EH (cell line): Measurements from ENCODE around the gene HSPB9.

Experiments
- DNase-seq: peaks from one replicate; pipeline ENCODE4 v3.0.0-alpha.2; 2015; ENCODE audit warnings: low read depth

HSPB9 gene, protein sequence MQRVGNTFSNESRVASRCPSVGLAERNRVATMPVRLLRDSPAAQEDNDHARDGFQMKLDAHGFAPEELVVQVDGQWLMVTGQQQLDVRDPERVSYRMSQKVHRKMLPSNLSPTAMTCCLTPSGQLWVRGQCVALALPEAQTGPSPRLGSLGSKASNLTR

DNA sequence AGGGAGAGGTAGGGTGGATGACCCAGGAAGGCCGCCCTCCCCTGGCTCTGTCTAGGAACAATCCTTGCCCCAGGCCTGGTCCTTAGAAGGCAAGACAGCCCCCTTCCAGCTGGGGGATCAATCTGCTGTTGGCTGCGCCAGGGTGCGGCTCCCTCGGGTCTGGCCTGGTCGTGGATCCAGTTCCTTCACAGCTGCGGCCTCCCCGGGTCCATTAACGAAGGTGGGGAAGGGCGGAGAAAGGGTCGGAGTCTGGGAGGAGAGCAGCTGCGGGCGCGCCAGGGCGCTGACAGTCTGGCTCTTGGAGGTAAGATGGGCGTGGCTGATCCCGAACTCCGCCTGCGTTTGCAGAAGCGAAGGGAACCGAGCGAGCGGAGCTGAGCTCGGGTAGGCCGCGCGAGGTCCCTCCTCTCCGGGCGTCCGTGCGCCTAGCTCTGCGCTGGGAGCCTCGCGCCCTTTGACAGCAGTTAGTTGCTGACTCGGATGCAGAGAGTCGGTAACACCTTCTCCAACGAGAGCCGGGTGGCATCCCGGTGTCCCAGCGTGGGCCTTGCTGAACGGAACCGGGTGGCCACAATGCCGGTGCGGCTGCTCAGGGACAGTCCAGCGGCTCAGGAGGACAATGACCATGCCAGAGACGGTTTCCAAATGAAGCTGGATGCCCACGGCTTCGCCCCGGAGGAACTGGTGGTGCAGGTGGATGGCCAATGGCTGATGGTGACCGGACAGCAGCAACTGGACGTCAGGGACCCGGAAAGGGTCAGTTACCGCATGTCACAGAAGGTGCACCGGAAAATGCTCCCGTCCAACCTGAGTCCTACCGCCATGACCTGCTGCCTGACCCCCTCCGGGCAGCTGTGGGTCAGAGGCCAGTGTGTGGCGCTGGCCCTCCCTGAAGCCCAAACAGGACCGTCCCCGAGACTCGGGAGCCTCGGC, at the start of gene HSPB9:
Gene HSPB9, plus strand, starts transcription at position 434 of the 933 bp plus-strand sequence. Its CDS starts 47 bp downstream, at position 481.
- no peak for DNase-seq

DNA sequence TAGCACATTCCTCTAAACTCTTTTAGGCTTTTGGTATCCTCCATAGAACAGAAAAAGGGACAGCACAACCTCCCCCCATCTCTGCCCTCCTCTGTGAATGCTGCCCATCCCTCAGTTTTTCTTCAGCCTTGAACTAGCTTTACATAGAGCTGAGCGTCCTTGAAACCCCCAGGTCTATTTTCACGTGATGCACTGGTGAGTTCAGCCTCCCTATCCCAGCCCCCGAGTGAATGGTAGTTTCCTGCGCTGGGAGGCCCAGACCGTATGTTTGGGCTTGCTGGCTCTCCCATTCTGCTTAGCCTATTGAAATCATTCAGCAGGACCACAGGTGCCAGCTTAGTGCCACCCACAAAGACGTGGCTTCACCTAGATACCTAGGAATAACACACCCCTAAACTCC, 46.8 kb upstream of the HSPB9 start:
- DNase-seq: no peak

DNA sequence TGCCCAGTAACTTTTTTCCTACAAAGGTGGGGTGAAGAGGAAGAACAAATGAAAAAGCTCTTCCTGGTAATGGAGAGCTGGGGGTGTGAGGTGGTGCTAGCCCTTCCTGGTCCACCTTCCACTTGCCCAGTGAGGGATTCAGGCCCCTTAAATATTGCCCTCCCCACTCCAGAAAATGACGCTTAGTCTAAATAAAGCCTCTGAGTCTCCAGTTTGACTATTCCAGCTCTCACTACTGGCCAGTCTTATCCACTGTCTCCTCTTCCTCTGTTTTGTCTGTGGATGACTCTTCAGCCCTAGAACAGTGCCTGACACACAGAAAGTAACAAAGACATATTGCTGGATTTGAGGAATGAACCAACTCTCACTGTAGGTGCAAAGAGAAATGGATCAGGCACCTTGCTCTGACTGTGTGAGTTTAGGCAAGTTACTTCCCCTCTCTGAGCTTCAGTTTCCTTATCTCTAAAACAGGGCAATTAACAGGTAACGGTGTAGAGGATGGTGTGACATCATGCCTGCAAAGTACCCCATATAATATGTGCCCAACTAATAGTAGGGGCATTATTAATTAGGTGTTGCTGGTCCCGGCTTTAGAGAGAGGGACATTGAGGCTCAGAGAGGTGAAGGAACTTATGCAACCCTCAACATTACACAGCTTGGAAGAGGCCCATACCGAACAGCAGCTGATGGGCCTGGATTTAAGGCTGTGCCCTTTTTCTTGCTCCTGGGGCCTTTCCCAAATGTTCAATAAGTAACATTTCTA, 45.6 kb upstream of the HSPB9 start:
- no peak for DNase-seq

DNA sequence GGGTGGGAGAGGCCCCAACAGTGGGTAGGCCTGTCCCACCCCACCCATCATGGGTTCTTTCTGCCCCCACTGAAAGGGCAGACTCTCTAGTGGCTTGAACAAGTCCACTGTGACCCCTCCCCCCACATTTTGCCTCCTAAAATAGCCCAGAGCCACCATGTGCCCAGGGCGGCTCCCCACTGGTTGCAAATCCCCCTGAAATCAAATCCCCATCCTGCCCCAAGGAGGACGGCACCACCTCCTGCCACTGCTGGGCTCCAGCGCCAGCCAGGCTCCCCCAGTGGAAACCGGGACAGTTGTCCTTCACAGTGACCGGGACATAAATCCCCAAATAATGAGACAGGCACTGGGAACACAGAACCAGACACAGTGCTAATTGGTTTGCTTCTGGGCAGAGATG, 44.8 kb upstream of the HSPB9 start:
- DNase-seq: no peak

DNA sequence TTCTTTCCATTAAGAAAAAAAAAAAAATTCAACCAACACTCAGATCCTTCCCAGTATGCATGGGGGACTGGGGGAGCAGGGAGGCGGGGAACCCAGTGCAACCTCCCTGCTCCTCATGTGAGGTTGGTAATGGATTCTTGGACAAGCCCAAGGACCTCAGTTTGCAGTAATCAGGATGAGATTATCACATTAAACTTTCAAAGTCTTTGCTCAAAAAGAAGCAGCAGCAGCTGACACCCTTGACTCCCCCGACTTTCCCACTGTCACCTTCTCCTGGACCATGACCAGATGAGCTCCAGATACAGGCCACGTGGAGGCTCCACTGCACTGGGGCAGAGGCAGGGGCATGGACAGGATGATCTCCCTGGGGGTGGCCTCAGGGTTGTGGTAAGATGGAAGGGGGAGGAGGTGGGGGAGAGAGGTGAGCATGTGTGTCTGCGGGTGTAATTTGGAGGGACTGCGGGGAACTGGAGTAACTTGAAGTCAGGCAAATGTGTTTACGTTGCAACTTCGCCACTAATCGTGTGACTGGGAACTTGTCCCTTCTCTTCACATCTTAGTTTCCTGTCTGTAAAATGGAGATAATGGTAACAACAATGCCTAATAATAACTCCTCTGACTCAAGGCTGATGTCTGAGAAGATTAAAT, 44.1 kb upstream of the HSPB9 start:
- peak; percentile 11 for DNase-seq

GRCh38 chr17:42079541-42079940, 43.1 kb upstream of the HSPB9 start:
- DNase-seq: no peak

DNA sequence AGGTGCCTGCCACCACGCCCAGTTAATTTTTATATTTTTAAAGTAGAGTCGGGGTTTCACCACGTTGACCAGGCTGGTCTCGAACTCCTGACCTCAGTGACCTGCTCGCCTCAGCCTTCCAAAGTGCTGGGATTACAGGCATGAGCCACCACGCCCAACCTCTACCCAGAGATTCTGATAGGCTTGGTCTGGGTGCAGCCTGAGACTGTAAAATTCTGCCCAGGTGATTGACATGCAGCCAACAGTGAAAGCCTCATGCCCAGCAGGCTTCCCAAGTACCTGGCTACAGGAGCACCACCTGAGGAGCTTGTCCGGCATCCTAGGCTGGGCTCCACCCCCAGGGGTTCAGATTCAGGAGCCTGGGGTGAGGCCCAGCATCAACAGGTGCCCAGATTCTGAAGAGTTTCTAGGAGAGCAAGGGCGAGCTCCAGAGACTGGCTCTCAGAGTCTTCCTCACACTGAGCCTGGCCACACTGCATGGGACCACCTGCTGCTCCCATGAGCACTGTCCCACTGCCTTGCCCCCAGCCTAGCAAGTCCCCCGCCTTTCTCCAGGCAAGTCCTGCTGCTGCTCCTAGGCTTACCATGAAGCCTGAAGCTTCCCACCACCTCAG, 41.0 kb upstream of the HSPB9 start:
- no peak for DNase-seq

DNA sequence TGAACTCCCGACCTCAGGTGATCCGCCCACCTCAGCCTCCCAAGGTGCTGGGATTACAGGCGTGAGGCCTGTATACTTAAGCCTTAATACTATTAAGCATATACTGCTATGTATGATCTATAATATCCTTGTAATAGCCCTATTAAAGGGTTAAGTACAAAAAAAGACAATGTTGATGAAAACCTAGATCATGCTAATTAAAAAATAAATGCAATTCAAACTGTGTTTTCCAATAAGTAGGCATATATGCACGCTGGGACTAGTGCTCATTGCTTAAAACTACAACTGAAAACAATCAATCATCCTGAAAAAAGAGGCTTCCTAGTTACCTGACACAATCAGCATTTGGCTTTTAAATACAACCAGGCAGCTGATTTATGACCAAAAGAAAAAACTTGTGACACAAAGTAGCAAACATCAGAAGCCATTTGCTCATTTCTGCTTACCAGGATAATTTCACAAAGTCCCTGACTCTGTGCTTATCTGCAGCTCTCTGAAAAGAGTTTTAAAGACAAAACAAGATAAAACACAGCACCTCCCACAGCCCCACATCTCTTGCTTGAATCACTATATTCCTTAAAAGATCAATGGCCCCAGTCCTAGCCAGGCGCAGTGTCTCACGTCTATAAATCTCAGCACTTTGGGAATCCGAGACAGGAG, 35.4 kb upstream of the HSPB9 start:
- no peak for DNase-seq

- no peak for DNase-seq
Observed at GRCh38 chr17:42087736-42088705, 34.6 kb upstream of the HSPB9 start.

- DNase-seq: no peak
Observed at GRCh38 chr17:42088736-42089135, 33.9 kb upstream of the HSPB9 start.

- no peak for DNase-seq
Observed at GRCh38 chr17:42090964-42091790, 31.4 kb upstream of the HSPB9 start.

- DNase-seq: no peak
Observed at GRCh38 chr17:42092939-42093338, 29.7 kb upstream of the HSPB9 start.

DNA sequence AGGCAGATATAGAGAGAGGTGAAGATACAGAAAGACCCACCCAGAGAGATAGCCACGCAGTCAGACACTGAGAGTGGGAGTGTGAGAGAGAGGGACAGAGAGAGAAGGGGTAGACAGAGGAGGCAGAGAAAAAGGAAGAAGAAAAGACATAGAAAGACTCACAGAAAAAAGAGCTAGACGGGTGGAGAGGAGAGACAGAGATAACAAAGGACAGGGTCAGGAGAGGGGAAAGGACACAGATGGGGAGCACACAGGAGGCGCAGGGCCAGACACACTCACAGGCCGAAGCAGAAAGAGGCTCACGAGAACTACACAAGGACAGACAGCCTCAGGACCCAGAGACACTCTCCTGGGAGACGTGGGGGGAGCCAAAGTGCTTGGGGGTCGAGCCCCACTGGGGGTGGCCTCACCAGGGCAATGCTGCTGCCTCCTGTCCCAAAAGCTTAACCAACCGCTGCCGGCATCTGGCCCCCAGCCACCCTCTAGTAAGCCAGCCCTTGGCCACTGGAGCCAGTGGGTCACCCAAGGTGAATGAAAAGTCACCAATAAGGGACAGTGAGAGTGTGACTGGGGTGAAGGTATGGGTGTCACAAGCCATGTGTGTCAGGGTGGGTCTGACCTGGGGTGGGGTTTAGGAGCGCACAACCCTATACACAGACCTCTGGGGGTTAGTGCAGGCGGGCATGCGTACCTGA, 28.1 kb upstream of the HSPB9 start:
- no peak for DNase-seq

- no peak for DNase-seq
Observed at GRCh38 chr17:42096360-42097111, 26.1 kb upstream of the HSPB9 start.

DNA sequence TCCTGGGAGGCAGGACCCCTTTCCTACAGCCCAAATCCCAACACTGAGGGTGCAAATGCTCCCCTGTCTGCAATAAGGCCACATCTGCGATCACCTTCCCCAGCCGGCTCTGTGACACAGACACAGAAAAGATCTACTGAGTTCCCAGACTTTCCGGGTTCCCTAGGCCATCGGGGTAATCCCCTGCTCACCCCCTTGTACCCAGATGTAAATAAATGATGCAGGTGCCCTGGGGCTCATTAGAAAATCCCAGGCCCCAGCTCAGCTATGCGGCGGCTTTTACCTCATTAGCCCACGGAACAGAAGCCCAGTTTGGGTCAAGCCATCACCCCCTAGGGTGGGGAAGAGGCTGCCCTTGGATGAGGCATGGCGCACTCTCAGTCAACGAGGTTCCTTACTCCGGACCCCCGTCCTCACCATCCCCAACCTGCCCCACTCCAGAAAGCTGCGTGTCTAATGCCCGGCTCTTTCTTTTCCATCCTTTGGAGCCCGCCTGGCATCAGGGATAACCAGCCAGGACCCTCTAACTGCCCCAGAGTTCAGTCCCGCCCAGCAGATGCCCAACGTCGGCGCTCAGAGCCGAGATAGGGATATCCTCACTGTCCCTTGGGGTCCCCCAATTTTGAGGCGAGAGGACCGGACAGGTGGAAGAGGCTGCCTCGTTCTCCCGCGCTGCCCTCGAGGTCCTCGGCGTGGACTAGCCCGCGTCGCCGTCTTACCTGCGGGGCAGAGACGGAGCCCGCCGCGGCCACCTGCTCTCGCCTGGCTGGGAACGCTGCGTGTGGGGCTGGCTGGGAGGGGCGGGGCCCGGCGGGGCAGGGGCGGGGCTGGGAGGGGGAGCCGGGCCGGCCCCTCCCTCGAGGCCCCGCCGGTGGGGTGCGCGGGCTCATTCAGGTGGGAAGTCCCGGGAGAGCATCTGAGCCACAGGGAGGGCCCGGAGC, 24.6 kb upstream of the HSPB9 start, which contains the start of gene ZNF385C:
Gene ZNF385C, minus strand, starts transcription at position 783 of the 941 bp plus-strand sequence. CDS start 35,417 bp downstream, outside the sequence.
- DNase-seq: no peak

- no peak for DNase-seq
Observed at GRCh38 chr17:42098730-42099399, 23.7 kb upstream of the HSPB9 start.
